ENCODE data around the gene SNRNP25. TPM values are rescaled to one million over a fixed set of nuclear protein-coding genes. Genes with fewer than 3 reads are reported as not detected.

SNRNP25 gene
- total and polyA plus RNA-seq, 2 of the 8 experiments (the other 6 are each of a cell fraction or from before 2014, with no cell fraction given) = 53.0 to 58.4 TPM

DNA sequence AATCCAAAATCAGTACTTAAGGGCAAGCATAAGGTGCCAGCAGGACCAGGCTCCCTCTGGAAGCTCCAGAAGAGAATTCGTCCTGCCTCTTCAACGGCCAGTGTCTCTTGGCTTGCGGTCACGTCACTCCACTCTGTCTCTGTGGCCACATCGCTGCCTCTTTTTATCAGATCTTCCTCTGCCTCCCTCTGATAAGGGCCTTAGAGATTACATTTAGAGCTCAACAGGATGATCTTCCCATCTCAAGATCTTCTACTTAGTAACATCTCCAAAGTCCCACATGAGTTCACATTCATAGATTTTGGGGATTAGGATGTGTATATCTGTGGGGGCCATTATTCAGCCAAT lies 41.3 kb downstream of the SNRNP25 start:
- H3K27ac ChIP-seq (ENCODE audit: low read depth, low read length) = no peak overlapping the region
- H3K4me1 ChIP-seq (replicated peaks in 1 of 4; ENCODE audit: control insufficient read depth in 3 of 4, insufficient read depth in 4 of 4, low read length in 3 of 4) = no peaks in the 10 kb centered on the region
- WGBS, 2 experiments (ENCODE audit: extremely low coverage in 1 of 2, insufficient coverage in 1 of 2, insufficient read length in 1 of 2, insufficient replicate concordance in 2 of 2, low coverage in 1 of 2, low lambda C conversion rate in 2 of 2, missing lambda C conversion rate in 1 of 2) = 96% methylated on average over 5 of the region's 5 CpGs; no CpG with 5 or more reads in 1 of the 2 experiments
- no peak overlapping the region for H3K9ac ChIP-seq (replicated peaks in 1 of 4; ENCODE audit: extremely low read depth in 1 of 4, low read depth in 3 of 4, low read length in 3 of 4)
- H2BK15ac ChIP-seq (ENCODE audit: low read length) = no peak overlapping the region
- H3K27me3 ChIP-seq (replicated peaks in 1 of 4; ENCODE audit: control insufficient read depth in 3 of 4, extremely low read depth in 1 of 4, insufficient read depth in 3 of 4, low read length in 3 of 4) = no peaks in the 10 kb centered on the region
- no peak overlapping the region for H3K4ac ChIP-seq (replicated peaks; ENCODE audit: insufficient read length, low read depth, low read length)
- DNase-seq (ENCODE audit: low read depth in 1 of 2, low spot score in 2 of 2) (no peak), FAIRE-seq (no peak)
- H2BK5ac ChIP-seq (ENCODE audit: low read depth, low read length) = no peak overlapping the region
- no peak overlapping the region for H3K4me3 ChIP-seq (ENCODE audit: extremely low read depth in 1 of 4, insufficient read depth in 2 of 4, low read depth in 3 of 4, low read length in 4 of 4)
- no peak overlapping the region for H4K5ac ChIP-seq (ENCODE audit: insufficient read length, low read depth, low read length)
- no peak overlapping the region for H2AFZ ChIP-seq (ENCODE audit: low read length)
- H4K8ac ChIP-seq (ENCODE audit: extremely low read depth, insufficient read depth, low read length) = no peak overlapping the region
- H3K36me3 ChIP-seq (ENCODE audit: control insufficient read depth in 2 of 4, insufficient read depth in 4 of 4, low read length in 3 of 4) = peaks cover 0 to 3% (median 0%) of the 10 kb centered on the region in 4 experiments; a peak in 2 of 8 replicates
- no peak overlapping the region for H3K4me2 ChIP-seq (ENCODE audit: insufficient read depth in 1 of 2, low read depth in 2 of 2, low read length in 2 of 2)
- TF ChIP-seq SAP30 (IDR thresholded peaks at IDR 0.05; ENCODE audit: insufficient read depth, insufficient replicate concordance, low read length) = no peak
- no peak for TF ChIP-seq KDM4A (IDR thresholded peaks at IDR 0.05; ENCODE audit: low read depth, low read length, severe bottlenecking)
- TF ChIP-seq KDM5A (IDR thresholded peaks at IDR 0.05; ENCODE audit: low read length) = no peak
- TF ChIP-seq JUN (IDR thresholded peaks at IDR 0.05; ENCODE audit: low read depth, low read length) = no peak
- no peak for TF ChIP-seq NANOG (IDR thresholded peaks at IDR 0.05; ENCODE audit: insufficient read depth, low read depth, low read length, poor library complexity, severe bottlenecking)
- TF ChIP-seq MAFK (IDR thresholded peaks at IDR 0.05; ENCODE audit: low read depth, low read length) = no peak
- TF ChIP-seq RFX5 (IDR thresholded peaks at IDR 0.05; ENCODE audit: borderline replicate concordance, low read depth, low read length) = no peak
- TF ChIP-seq YY1 (IDR thresholded peaks at IDR 0.05; ENCODE audit: low read depth, low read length) = no peak
- H3K14ac ChIP-seq (ENCODE audit: insufficient read length) = no peak overlapping the region
- H3K9me3 ChIP-seq (ENCODE audit: insufficient read depth in 2 of 2, low read depth in 1 of 2, low read length in 1 of 2) = no peaks in the 10 kb centered on the region
- H4K91ac ChIP-seq (replicated peaks; ENCODE audit: insufficient read length, low read length) = no peak overlapping the region
- CTCF ChIA-PET (ENCODE audit: partially characterized antibody) = interaction anchor here (0.5 to 25.7 kb wide), 10 partner anchors 9 to 268 kb away, joined by 3 to 856 read pairs (median 24); partner anchors contain the start of genes MPG and RHBDF1
- H2AK5ac ChIP-seq (ENCODE audit: low read depth, low read length) = no peak overlapping the region
- no peak overlapping the region for H2BK120ac ChIP-seq (replicated peaks; ENCODE audit: low read depth, low read length)
- no peaks in the 10 kb centered on the region for H3K79me2 ChIP-seq (ENCODE audit: control insufficient read depth in 1 of 2, insufficient read depth in 2 of 2, low read length in 2 of 2)
- no peaks in the 10 kb centered on the region for H3K79me1 ChIP-seq (ENCODE audit: low read depth, low read length)
- no peak overlapping the region for H3K23ac ChIP-seq (ENCODE audit: insufficient read length)
- no peak overlapping the region for H3K18ac ChIP-seq (ENCODE audit: extremely low read depth, low read length)
- peaks cover 3 to 10% of the 10 kb centered on the region in 2 experiments for H4K20me1 ChIP-seq (replicated peaks in 1 of 2; ENCODE audit: control insufficient read depth in 1 of 2, insufficient read depth in 2 of 2, low read length in 2 of 2)
- H3K56ac ChIP-seq (replicated peaks; ENCODE audit: insufficient read length, low read depth, low read length) = no peak overlapping the region
- H2BK12ac ChIP-seq (ENCODE audit: low read depth, low read length) = no peak overlapping the region
- POLR2A ChIA-PET (ENCODE audit: partially characterized antibody) = interaction anchor here (1.2 to 12.4 kb wide), 3 partner anchors 11 to 27 kb away, joined by 3 to 153 read pairs (median 6); partner anchors contain the start of genes MPG and RHBDF1
- no peaks in the 10 kb centered on the region for H3K23me2 ChIP-seq (ENCODE audit: low read depth, low read length)
- H2BK20ac ChIP-seq (ENCODE audit: low read length) = no peak overlapping the region
